ENCODE data around the gene COA8. TPM values are rescaled to one million over a fixed set of nuclear protein-coding genes. Genes with fewer than 3 reads are reported as not detected.

Gene COA8
- 43.8 TPM for polyA plus RNA-seq (2012; ENCODE audit: insufficient read depth, insufficient read length, low read depth)

- Histone ChIP-seq H3K9me3 (no peaks in the 10 kb centered on the region), H3K4me3 (ENCODE audit: low read depth, low read length) (peak within 1 kb of the TSS; percentile 77), H3K4me1 (no peaks in the 10 kb centered on the region), H3K36me3 (peaks cover 14% of the 10 kb centered on the region), H3K27me3 (no peaks in the 10 kb centered on the region)
- TF ChIP-seq, protein P1, sequence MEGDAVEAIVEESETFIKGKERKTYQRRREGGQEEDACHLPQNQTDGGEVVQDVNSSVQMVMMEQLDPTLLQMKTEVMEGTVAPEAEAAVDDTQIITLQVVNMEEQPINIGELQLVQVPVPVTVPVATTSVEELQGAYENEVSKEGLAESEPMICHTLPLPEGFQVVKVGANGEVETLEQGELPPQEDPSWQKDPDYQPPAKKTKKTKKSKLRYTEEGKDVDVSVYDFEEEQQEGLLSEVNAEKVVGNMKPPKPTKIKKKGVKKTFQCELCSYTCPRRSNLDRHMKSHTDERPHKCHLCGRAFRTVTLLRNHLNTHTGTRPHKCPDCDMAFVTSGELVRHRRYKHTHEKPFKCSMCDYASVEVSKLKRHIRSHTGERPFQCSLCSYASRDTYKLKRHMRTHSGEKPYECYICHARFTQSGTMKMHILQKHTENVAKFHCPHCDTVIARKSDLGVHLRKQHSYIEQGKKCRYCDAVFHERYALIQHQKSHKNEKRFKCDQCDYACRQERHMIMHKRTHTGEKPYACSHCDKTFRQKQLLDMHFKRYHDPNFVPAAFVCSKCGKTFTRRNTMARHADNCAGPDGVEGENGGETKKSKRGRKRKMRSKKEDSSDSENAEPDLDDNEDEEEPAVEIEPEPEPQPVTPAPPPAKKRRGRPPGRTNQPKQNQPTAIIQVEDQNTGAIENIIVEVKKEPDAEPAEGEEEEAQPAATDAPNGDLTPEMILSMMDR (IDR thresholded peaks at IDR 0.05; ENCODE audit: low read depth, low read length): no peak
- DNase-seq: peak; percentile 91
Measured at GRCh38 chr14:103562429-103563225, at the start of gene COA8, which contains the start of gene BAG5. TSS of gene COA8 (plus strand) at chr14:103562960. CDS start at chr14:103563002, 42 bp downstream. TSS of gene BAG5 (minus strand) at chr14:103562657. CDS start at chr14:103561164, 1,493 bp downstream.

GRCh38 chr14:103514596-103515421 is 48.0 kb upstream of the COA8 start:
- TF ChIP-seq, protein P1 (IDR thresholded peaks at IDR 0.05; ENCODE audit: low read depth, low read length): no peak
- Histone ChIP-seq H3K4me3 (ENCODE audit: low read depth, low read length) (no peak overlapping the region), H3K27me3 (no peaks in the 10 kb centered on the region), H3K9me3 (no peaks in the 10 kb centered on the region), H3K4me1 (peaks cover 15% of the 10 kb centered on the region), H3K36me3 (peaks cover 19% of the 10 kb centered on the region)
- DNase-seq: no peak

DNA sequence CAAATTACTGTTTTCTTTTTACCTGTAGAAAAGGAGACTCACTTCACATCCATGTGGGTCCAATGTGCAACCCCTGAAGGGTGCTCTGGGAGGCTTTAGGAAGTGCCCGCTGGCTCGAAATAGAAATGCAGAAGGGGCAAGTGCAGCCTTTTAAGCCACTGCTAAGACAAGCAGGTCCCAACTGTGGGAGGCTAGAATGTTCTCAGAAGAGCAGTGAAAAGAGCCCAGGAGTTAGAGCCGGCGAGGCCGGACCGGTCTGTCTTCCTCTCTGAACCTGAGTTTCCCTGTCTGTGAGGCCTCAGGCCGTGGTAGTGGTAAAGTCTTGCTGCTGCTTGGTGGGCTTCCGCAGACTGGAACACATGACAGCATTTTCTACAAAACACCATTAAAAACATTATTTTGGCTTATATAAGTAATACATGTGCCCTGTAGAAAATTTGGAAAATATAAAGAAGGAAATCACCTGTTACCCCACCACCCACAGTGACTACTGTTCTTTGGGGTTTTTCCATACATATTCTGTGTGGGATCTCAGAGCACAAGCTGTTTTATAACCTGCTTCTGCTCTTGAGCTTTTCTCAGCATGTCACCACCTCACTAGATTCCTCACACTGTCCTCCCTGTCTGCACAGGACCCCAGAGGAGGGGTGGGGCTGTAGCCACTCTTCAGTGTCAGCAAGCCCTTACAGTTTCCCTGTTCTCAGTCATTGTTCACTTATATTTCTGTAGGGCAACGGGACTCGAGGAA is 46.2 kb upstream of the COA8 start:
- H3K4me3 ChIP-seq (ENCODE audit: low read depth, low read length): no peak overlapping the region
- peaks cover 28% of the 10 kb centered on the region for H3K4me1 ChIP-seq
- H3K27me3 ChIP-seq: no peaks in the 10 kb centered on the region
- TF ChIP-seq, protein P1 (IDR thresholded peaks at IDR 0.05; ENCODE audit: low read depth, low read length): no peak
- peaks cover 27% of the 10 kb centered on the region for H3K36me3 ChIP-seq
- no peak for DNase-seq
- no peaks in the 10 kb centered on the region for H3K9me3 ChIP-seq

DNA sequence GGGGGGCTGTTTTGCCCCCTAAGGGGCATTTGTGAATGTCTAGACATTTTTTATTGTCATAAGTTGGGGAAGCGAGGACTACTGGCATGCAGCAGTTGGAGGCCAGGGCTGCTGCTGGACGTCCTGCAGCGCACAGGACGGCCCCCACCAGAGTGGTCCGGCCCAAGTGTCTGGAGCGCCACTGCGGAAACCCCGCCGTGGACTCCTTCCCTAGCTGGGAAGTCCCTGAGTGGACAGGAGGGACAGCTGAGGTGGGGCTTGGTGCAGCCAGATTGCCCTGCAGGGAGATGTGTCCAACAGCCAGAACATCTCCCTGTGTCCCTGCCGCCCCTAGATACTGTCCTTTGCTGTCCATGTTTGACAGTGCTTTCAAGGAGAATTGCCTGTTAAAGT is 45.6 kb upstream of the COA8 start:
- TF ChIP-seq, protein P1 (IDR thresholded peaks at IDR 0.05; ENCODE audit: low read depth, low read length): no peak
- H3K4me1 ChIP-seq: peaks cover 28% of the 10 kb centered on the region
- peaks cover 26% of the 10 kb centered on the region for H3K36me3 ChIP-seq
- H3K27me3 ChIP-seq: peaks cover under 1% of the 10 kb centered on the region; the same call in 1 of the 2 replicates
- DNase-seq: no peak
- H3K4me3 ChIP-seq (ENCODE audit: low read depth, low read length): no peak overlapping the region
- no peaks in the 10 kb centered on the region for H3K9me3 ChIP-seq

- H3K27me3 ChIP-seq: peaks cover 6% of the 10 kb centered on the region
- no peak overlapping the region for H3K4me3 ChIP-seq (ENCODE audit: low read depth, low read length)
Measured at GRCh38 chr14:103517721-103518421, 44.9 kb upstream of the COA8 start.

More at GRCh38 chr14:103517721-103518421, 44.9 kb upstream of the COA8 start:
- TF ChIP-seq, protein P1 (IDR thresholded peaks at IDR 0.05; ENCODE audit: low read depth, low read length): no peak
- H3K36me3 ChIP-seq: peaks cover 26% of the 10 kb centered on the region
- H3K4me1 ChIP-seq: peaks cover 24% of the 10 kb centered on the region
- no peaks in the 10 kb centered on the region for H3K9me3 ChIP-seq
- DNase-seq: no peak
